Neural cell (in vitro differentiated cells): ENCODE results near the gene EYA2. TPM values are rescaled to one million over a fixed set of nuclear protein-coding genes. Genes with fewer than 3 reads are reported as not detected.

ENCODE experiments used
- H2AFZ ChIP-seq: fragments of 200-600, 300-800 bp; sonication (generic), shearing (Covaris generic); 2 replicates; pipeline ENCODE4 v1.6.0; 2014; ENCODE audit warnings: low read depth, mild to moderate bottlenecking, antibody characterized with exemption, low read length, moderate library complexity
- H3F3A ChIP-seq: fragments of 200-600 bp; shearing (Covaris generic); 2 replicates; pipeline ENCODE4 v1.6.1; 2016; ENCODE audit warnings: mild to moderate bottlenecking, moderate library complexity, mixed read lengths, antibody characterized with exemption, low read length; ENCODE audit not compliant: insufficient read depth, poor library complexity, severe bottlenecking
- H3K27ac ChIP-seq: fragments of 200-600, 300-800 bp; sonication (generic), shearing (Covaris generic); 2 replicates; pipeline ENCODE4 v1.5.1; 2014; ENCODE audit warnings: mild to moderate bottlenecking, low read length, moderate library complexity
- H3K27me3 ChIP-seq: fragments of 300-800, 200-600 bp; sonication (generic), shearing (Covaris generic); 2 replicates; pipeline ENCODE4 v1.6.0; 2014; ENCODE audit warnings: mild to moderate bottlenecking, low read depth, low read length, moderate library complexity; ENCODE audit not compliant: insufficient read depth
- H3K36me3 ChIP-seq: fragments of 300-800, 200-600 bp; sonication (generic), shearing (Covaris generic); 2 replicates; pipeline ENCODE4 v1.5.1; 2014; ENCODE audit warnings: mild to moderate bottlenecking, antibody characterized with exemption, low read length, moderate library complexity; ENCODE audit not compliant: insufficient read depth
- H3K4me2 ChIP-seq: fragments of 300-800, 200-600 bp; sonication (generic), shearing (Covaris generic); 2 replicates; pipeline ENCODE4 v1.6.0; 2014; ENCODE audit warnings: mild to moderate bottlenecking, low read length
- H3K4me3 ChIP-seq: fragments of 300-800, 200-600 bp; sonication (generic), shearing (Covaris generic); 2 replicates; pipeline ENCODE4 v1.5.1; 2014; ENCODE audit warnings: mild to moderate bottlenecking, low read length, moderate library complexity
- H3K79me2 ChIP-seq: fragments of 200-600 bp; shearing (Covaris generic); replicated peaks from 2 replicates; pipeline ENCODE4 v1.6.0; 2014; ENCODE audit warnings: mild to moderate bottlenecking, low read length, moderate library complexity; ENCODE audit not compliant: insufficient read depth
- H3K9ac ChIP-seq: fragments of 300-800, 200-600 bp; sonication (generic), shearing (Covaris generic); 2 replicates; pipeline ENCODE4 v1.6.1; 2016; ENCODE audit warnings: mild to moderate bottlenecking, low read length, mixed read lengths
- H3K9me2 ChIP-seq: fragments of 200-600 bp; shearing (Covaris generic); 2 replicates; pipeline ENCODE4 v1.6.1; 2016; ENCODE audit warnings: mild to moderate bottlenecking, low read length, mixed read lengths; ENCODE audit not compliant: insufficient read depth
- H3K9me3 ChIP-seq: fragments of 200-600, 300-800 bp; sonication (generic), shearing (Covaris generic); 2 replicates; pipeline ENCODE4 v1.6.1; 2016; ENCODE audit warnings: mild to moderate bottlenecking, mixed run types, low read length, moderate library complexity, mixed read lengths
- H4K20me1 ChIP-seq: fragments of 200-600 bp; shearing (Covaris generic); 2 replicates; pipeline ENCODE4 v1.6.1; 2016; ENCODE audit warnings: mild to moderate bottlenecking, mixed run types; ENCODE audit not compliant: insufficient read depth
- EP300 ChIP-seq: fragments of 450-650 bp; conservative IDR thresholded peaks from 2 replicates; pipeline ENCODE4 v1.6.1; 2014; ENCODE audit warnings: antibody characterized with exemption, mild to moderate bottlenecking, moderate library complexity; ENCODE audit not compliant: poor library complexity, severe bottlenecking
- EZH2 ChIP-seq: fragments of 200-600, 300-800 bp; shearing (Covaris generic), sonication (generic); IDR thresholded peaks from 2 replicates; pipeline ENCODE4 v1.6.1; 2014; ENCODE audit warnings: antibody characterized with exemption, low read length, borderline replicate concordance, mild to moderate bottlenecking; ENCODE audit not compliant: insufficient read depth, poor library complexity, severe bottlenecking
- MXI1 ChIP-seq: fragments of 450-650 bp; conservative IDR thresholded peaks from 2 replicates; pipeline ENCODE4 v1.6.1; 2014; ENCODE audit warnings: antibody characterized with exemption, mild to moderate bottlenecking; ENCODE audit not compliant: poor library complexity, severe bottlenecking
- POLR2AphosphoS5 ChIP-seq: IDR thresholded peaks from 2 replicates; pipeline ENCODE4 v1.6.1; 2012
- RAD21 ChIP-seq: fragments of 450-650 bp; conservative IDR thresholded peaks from 2 replicates; pipeline ENCODE4 v1.6.1; 2014; ENCODE audit warnings: antibody characterized with exemption, mild to moderate bottlenecking, moderate library complexity
- SMC3 ChIP-seq: fragments of 450-650 bp; conservative IDR thresholded peaks from 2 replicates; pipeline ENCODE4 v1.6.1; 2014; ENCODE audit warnings: antibody characterized with exemption, mild to moderate bottlenecking, moderate library complexity; ENCODE audit not compliant: poor library complexity
- polyA plus RNA-seq: library from polyadenylated mRNA; depleted of rRNA; stranded (reverse); fragments of >200 nt; gene quantifications from 2 replicates; pipeline ENCODE4 v1.2.3, GENCODE V29; 2014
- TF ChIP-seq, protein P1 (sequence below): IDR thresholded peaks from 2 replicates; pipeline ENCODE4 v1.6.1; 2012; ENCODE audit warnings: borderline replicate concordance

EYA2 gene
- polyA plus RNA-seq, 1 donor from 2014 or later: 0.88 TPM

DNA sequence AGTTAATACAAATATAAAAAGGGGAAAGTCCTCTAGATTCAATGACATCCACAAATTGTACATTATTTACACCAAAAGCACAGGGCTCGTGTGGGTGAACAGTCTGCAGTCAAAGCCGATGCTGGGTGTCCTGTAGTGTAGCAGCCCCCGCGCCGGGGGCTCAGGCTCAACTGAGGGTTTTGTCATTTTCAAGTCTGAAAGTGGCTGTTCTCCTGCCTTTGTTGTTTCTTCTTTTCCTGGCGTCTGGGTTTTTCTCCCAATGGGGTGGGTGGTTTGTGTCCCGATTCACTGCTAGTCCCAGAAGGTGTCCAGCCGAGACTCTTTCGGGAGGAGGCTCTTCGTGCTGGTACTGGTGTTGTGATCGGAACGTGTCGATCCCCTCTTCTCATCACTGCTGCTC, 315.8 kb downstream of the EYA2 start:
- H3K9me2 ChIP-seq: no peaks in the 10 kb centered on the region
- TF ChIP-seq MXI1 (no peak), EP300 (no peak)

DNA sequence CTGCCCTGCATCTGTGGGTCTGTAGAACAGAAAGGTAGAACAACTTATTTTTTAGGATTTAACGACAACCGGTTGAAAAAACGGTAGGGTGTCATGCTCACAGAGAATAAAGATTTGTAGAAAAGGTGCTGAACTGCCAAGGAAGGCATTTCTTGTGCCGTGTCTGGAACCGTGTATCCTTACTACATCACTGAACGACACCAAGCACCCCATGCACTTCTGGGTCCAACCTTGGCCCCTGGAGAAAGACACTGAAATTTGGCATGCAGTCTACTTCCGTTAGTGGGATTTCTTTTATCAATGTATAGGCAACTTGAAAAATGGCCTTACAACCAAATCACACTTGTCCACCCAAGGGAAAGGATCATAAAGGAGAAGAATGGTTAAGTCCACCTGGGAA, 316.4 kb downstream of the EYA2 start:
- Histone ChIP-seq H3K9ac (no peak overlapping the region), H3K4me3 (no peak overlapping the region), H3K9me3 (no peaks in the 10 kb centered on the region), H3K27ac (no peak overlapping the region), H3K27me3 (no peaks in the 10 kb centered on the region), H2AFZ (no peak overlapping the region), H3K4me2 (no peak overlapping the region), H4K20me1 (no peaks in the 10 kb centered on the region), H3K36me3 (peaks cover 8% of the 10 kb centered on the region), H3F3A (peaks cover 4% of the 10 kb centered on the region), H3K79me2 (no peaks in the 10 kb centered on the region), H3K9me2 (no peaks in the 10 kb centered on the region)
- TF ChIP-seq EZH2 (no peak), MXI1 (no peak), POLR2AphosphoS5 (no peak)

More for the DNA sequence above, 315.8 kb downstream of the EYA2 start:
- H3K27ac ChIP-seq: no peak overlapping the region
- H3K4me3 ChIP-seq: no peak overlapping the region
- H3K9ac ChIP-seq: no peak overlapping the region
- no peaks in the 10 kb centered on the region for H4K20me1 ChIP-seq
- H3K27me3 ChIP-seq: no peaks in the 10 kb centered on the region
- H3K4me2 ChIP-seq: no peak overlapping the region
- H3K79me2 ChIP-seq: no peaks in the 10 kb centered on the region
- no peak overlapping the region for H2AFZ ChIP-seq
- peaks cover 4% of the 10 kb centered on the region for H3F3A ChIP-seq
- peaks cover 8% of the 10 kb centered on the region for H3K36me3 ChIP-seq
- no peaks in the 10 kb centered on the region for H3K9me3 ChIP-seq

DNA sequence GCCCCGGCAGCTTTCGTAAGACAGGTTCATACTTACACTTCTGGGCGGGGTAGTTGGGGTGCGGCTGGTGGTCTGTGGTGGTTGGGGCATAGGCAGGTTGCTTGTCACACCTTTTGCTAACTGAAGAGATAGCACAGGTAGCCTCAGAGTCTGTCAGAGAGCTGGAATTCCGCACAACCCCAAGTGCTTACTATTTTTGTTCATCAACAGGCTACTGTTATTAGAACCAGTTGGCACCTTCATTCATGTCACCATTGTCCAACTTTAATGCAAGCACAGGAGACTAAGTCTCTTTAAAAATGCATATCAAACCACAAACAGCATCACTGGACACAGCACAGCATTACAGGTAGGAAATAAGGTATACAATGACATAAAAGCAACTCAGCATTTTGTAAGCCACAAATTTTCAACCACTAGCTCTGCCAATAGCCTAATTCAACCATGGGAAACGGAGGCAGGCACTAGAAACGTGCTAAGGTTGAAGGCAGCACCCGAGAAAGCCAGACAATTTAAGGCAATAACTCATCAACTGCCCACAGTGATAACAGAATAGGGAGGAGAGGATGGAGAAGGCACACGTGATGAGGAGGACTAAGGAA, 318.1 kb downstream of the EYA2 start:
- H4K20me1 ChIP-seq: no peaks in the 10 kb centered on the region
- H3K4me3 ChIP-seq: no peak overlapping the region
- H3K9me3 ChIP-seq: no peaks in the 10 kb centered on the region
- H2AFZ ChIP-seq: no peak overlapping the region
- TF ChIP-seq POLR2AphosphoS5 (no peak), MXI1 (no peak), SMC3 (no peak), RAD21 (no peak)
- TF ChIP-seq, protein P1, sequence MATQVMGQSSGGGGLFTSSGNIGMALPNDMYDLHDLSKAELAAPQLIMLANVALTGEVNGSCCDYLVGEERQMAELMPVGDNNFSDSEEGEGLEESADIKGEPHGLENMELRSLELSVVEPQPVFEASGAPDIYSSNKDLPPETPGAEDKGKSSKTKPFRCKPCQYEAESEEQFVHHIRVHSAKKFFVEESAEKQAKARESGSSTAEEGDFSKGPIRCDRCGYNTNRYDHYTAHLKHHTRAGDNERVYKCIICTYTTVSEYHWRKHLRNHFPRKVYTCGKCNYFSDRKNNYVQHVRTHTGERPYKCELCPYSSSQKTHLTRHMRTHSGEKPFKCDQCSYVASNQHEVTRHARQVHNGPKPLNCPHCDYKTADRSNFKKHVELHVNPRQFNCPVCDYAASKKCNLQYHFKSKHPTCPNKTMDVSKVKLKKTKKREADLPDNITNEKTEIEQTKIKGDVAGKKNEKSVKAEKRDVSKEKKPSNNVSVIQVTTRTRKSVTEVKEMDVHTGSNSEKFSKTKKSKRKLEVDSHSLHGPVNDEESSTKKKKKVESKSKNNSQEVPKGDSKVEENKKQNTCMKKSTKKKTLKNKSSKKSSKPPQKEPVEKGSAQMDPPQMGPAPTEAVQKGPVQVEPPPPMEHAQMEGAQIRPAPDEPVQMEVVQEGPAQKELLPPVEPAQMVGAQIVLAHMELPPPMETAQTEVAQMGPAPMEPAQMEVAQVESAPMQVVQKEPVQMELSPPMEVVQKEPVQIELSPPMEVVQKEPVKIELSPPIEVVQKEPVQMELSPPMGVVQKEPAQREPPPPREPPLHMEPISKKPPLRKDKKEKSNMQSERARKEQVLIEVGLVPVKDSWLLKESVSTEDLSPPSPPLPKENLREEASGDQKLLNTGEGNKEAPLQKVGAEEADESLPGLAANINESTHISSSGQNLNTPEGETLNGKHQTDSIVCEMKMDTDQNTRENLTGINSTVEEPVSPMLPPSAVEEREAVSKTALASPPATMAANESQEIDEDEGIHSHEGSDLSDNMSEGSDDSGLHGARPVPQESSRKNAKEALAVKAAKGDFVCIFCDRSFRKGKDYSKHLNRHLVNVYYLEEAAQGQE: no peak
- H3F3A ChIP-seq: peaks cover 4% of the 10 kb centered on the region
- no peaks in the 10 kb centered on the region for H3K27me3 ChIP-seq
- no peaks in the 10 kb centered on the region for H3K9me2 ChIP-seq
- H3K4me2 ChIP-seq: no peak overlapping the region
- no peak overlapping the region for H3K9ac ChIP-seq
- peaks cover 8% of the 10 kb centered on the region for H3K36me3 ChIP-seq
- H3K27ac ChIP-seq: no peak overlapping the region
- H3K79me2 ChIP-seq: no peaks in the 10 kb centered on the region
